GM18909 (cell line): Measurements from ENCODE around the gene KRIT1.
"Not testable (repeated sequence)": the region's sequence is repeated elsewhere in the genome, so short reads cannot be mapped to it uniquely, and the experiment has no call there.

Experiments
- ATAC-seq: cut with Tn5 transposase; IDR thresholded peaks from one replicate; pipeline ENCODE4 v1.9.1; 2021; ENCODE audit warnings: mild to moderate bottlenecking; ENCODE audit not compliant: unreplicated experiment, poor library complexity

Gene KRIT1

GRCh38 chr7:92245487-92246359 is at the start of gene KRIT1, which contains the start of gene ANKIB1:
KRIT1 (minus strand) TSS chr7:92245914; CDS start chr7:92242135, 3,779 bp downstream.
ANKIB1 (plus strand) TSS chr7:92245974; CDS start chr7:92294979, 49,005 bp downstream.
- ATAC-seq, result peak; percentile 82

- ATAC-seq, result no peak
Observed at GRCh38 chr7:92295391-92295790, 49.7 kb upstream of the KRIT1 start.

GRCh38 chr7:92293896-92294590 is 48.3 kb upstream of the KRIT1 start:
- ATAC-seq, result no peak

DNA sequence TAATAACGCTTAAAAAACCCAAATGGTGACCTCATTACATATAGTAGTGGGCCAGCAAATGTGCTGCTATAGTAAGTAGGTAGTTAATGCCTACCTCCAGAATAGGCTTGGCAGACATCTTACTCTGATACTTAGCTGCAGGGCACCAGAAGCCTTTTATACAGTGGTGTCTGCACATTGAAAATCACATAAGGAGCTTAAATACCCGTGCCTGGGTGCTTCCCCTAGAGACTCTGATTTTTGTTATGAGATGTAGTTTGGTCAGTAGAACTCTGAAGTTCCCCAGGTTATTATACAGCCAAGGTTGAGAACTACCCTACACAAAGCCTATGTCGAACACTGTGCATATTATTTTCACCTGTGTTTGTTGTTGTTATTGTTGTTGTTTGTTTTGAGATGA is 47.3 kb upstream of the KRIT1 start:
- ATAC-seq, result no peak

DNA sequence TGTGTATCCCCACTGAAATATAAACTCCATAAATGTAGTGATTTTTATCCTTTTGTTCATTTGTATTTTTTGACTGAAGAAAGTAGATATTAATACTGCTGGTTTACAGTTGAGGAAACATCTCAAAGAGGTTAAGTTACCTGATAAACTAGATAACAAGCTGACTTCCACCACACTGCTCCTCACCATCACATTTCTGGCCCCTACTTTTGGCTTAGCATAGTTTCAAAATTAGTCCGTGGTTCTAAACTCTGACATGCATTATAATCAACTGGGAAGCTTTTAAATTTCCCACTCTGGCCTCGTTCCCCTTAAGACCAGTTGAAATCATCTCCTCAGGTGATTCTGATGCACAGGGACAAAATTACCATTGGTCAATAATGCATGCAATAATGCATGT is 43.6 kb upstream of the KRIT1 start:
- no peak for ATAC-seq

- ATAC-seq, result no peak
Observed at GRCh38 chr7:92282930-92283329, 37.2 kb upstream of the KRIT1 start.

DNA sequence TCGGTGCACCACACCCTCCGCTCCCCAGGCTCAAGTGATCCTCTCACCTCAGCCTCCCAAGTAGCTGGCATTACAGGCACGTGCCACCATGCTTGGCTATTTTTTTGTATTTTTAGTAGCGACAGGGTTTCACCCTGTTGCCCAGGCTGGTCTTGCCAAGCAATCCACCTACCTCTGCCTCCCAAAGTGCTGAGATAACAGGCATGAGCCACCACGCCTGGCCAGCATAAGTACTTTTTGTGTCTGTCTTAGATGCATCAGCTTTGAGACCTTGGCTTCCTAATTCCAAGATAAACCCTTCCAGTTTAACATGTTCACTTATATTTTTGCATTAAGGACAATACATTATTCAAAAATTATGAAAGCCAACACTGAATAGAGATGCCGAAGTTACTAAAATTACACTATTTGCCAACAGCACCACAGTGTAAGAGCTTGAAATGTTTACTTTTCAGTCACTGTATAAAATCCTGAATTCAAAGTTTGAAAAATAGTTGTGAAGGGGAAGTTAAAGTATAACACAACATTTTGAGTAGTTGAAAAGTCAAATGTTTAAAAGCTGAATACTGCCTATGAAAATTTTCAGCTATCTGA is 36.6 kb upstream of the KRIT1 start:
- no peak for ATAC-seq

- no peak for ATAC-seq
Observed at GRCh38 chr7:92281031-92281430, 35.3 kb upstream of the KRIT1 start.

DNA sequence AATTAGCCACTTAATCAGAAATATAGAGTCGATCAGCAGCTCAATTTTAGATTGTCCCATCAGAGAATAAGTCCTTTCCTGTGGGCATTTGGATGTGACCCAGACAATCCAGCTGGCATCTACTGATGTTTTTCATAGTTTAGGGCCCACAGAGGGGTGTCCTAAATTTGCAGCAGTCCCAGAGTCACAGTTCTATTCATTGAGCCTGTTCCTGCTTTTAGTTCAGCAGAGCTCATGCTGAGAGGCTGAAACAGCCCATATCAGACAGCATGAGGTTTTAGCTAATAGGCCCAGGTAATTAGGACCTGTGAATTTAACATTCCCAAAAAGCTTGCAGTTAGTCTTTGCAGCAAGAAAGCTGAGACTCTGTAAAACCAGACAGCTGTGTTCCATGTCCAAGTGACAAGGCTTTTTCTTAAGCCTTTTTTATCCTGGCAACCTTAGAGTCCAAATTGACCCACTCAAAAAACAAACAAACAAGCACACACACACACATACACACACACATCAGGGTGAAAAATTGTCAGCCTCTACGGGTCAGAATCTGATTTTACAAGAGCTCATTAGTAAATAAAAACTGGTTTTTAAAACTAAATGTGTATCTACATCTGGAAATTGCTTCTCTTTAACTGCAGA is 33.8 kb upstream of the KRIT1 start:
- ATAC-seq, result no peak

GRCh38 chr7:92276460-92276864 is 30.7 kb upstream of the KRIT1 start:
- ATAC-seq, result peak; percentile 86

DNA sequence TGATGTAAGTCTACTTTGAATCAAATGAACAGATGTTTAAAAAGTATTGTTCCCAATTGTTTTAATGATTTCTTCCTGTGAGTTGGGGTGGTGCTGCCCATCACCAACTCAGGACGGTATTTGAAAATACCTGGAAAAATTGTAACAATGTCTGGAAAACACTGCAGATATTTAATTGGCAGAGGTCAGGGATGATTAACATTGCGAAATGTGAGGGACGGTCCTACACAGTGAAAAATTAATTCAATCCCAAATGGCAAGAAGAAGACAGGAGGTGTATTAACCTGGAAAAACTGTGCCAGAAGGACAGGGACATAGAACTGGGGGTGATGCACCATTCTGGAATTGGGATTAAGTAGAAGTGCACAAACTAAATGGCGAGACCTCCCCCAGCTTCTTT is 29.6 kb upstream of the KRIT1 start:
- ATAC-seq, result no peak

- ATAC-seq, result no peak
Observed at GRCh38 chr7:92268921-92269320, 23.2 kb upstream of the KRIT1 start.

- no peak for ATAC-seq
Observed at GRCh38 chr7:92266415-92267241, 20.9 kb upstream of the KRIT1 start.

DNA sequence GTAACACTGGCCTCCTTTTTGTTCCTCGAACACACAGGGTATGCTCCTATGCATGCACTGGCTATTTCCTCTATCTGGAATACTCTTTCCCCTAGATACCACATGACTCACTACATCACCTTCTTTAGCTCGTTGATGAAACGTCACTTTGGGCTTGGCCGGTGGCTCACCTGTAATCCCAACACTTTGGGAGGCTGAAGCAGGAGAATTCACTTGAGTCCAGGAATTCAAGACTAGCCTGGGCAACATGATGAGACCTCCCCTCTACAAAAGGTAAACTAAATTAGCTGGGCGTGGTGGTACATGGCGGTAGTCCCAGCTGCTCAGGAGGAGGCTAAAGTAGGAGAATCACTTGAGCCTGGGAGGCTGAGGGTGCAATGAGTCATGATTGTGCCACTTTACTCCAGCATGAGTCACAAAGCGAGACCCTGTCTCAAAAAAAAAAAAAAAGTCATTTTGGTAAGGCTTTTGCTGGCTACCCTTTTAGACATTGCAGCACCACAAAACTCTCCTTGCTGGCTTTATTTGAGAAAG is 14.6 kb upstream of the KRIT1 start:
- no peak for ATAC-seq

- no peak for ATAC-seq
Observed at GRCh38 chr7:92259610-92260247, 14.0 kb upstream of the KRIT1 start.

DNA sequence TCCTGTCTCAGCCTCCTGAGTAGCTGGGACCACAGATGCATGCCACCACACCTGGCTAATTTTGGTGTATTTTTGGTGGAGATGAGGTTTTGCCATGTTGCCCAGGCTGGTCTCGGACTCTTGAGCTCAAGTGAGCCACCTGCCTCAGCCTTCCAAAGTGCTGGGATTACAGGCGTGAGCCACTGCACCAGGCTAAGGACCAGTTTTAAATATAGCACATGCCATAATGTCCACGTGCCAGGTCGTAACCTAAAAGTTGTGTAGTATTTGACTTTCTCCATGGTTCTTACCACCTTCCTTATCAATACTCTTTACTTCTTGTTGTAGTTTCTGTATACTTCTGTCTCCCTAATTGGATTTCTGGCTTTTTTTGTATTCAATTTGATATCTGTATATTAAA is 13.3 kb upstream of the KRIT1 start:
- no peak for ATAC-seq

GRCh38 chr7:92255308-92255707 is 9.6 kb upstream of the KRIT1 start:
- ATAC-seq, result no peak

DNA sequence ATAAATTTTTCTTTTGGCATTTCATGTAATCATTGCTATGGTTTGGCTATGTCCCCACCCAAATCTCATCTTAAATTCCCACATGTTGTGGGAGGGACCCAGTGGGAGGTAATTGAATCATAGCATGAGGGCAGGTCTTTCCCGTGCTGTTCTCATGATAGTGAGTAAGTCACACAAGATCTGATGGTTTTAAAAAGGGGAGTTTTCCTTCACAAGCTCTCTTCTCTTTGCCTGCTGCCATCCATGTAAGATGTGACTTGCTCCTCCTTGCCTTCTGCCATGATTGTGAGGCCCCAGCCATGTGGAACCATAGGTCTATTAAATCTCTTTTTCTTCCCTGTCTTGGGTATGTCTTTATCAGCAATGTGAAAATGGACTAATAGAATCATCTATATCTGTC is 9.1 kb upstream of the KRIT1 start:
- not testable (repeated sequence) for ATAC-seq

DNA sequence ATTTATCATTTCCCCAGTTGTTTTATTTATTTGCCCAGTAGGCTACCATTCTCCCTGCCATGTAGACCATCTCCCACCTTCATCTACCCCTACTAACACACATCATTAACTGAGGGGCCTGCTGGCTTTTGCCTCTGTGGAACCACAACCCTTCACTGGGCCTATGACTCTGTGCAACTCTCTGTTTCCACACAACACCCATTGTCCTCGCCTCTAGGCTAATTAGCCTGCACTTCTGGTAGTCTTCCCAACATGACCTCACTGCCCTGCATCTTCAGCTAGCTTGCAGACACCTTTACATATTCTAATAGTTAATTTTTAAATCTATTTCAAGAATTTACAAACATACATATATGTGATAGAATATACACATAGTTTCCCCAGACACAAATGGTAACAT is 7.5 kb upstream of the KRIT1 start:
- ATAC-seq, result no peak
